K562 (cell line): Measurements from ENCODE around the gene ZNF598. TPM values are rescaled to one million over a fixed set of nuclear protein-coding genes. Genes with fewer than 3 reads are reported as not detected.

ENCODE experiments used
- GABPA ChIP-seq: fragments of 200-800 bp; sonication (Bioruptor generic); conservative IDR thresholded peaks from 2 replicates; pipeline ENCODE4 v1.6.1; 2016; ENCODE audit warnings: low read depth, missing genetic modification characterization, missing compliant biosample characterization
- KLF16 ChIP-seq: IDR thresholded peaks from 2 replicates; pipeline ENCODE4 v1.6.1; 2016; ENCODE audit warnings: antibody characterized with exemption
- MBD2 ChIP-seq: sonication (generic); IDR thresholded peaks from 2 replicates; pipeline ENCODE4 v1.6.1; 2016; ENCODE audit warnings: low read depth, borderline replicate concordance
- POLR2A ChIP-seq: fragments of 450-650 bp; conservative IDR thresholded peaks from 2 replicates; pipeline ENCODE4 v1.6.1; 2016
- SIX5 ChIP-seq, 2 experiments: IDR thresholded peaks; 2 replicates each; pipeline ENCODE4 v1.6.1; 2011; ENCODE audit warnings: low read length in 2 of 2, borderline replicate concordance in 1 of 2, low read depth in 1 of 2, mild to moderate bottlenecking in 1 of 2, moderate library complexity in 1 of 2; ENCODE audit not compliant: insufficient read depth in 1 of 2
- SMAD1 ChIP-seq: fragments of 150-350 bp; IDR thresholded peaks from 2 replicates; pipeline ENCODE4 v1.6.1; 2014; ENCODE audit warnings: low read length, low read depth; ENCODE audit not compliant: partially characterized antibody
- SMAD3 ChIP-seq: fragments of 450-650 bp; formaldehyde crosslinking; conservative IDR thresholded peaks from 2 replicates; pipeline ENCODE4 v1.4.0; 2020; ENCODE audit warnings: mild to moderate bottlenecking
- TAF9B ChIP-seq: fragments of 450-650 bp; IDR thresholded peaks from 2 replicates; pipeline ENCODE4 v1.6.1; 2018; ENCODE audit warnings: mild to moderate bottlenecking; ENCODE audit not compliant: partially characterized antibody
- TEAD2 ChIP-seq: fragments of 450-650 bp; IDR thresholded peaks from 2 replicates; pipeline ENCODE4 v1.6.1; 2016; ENCODE audit warnings: missing genetic modification characterization, control low read depth, missing compliant biosample characterization
- ZNF140 ChIP-seq: fragments of 250-450 bp; sonication (Bioruptor Pico); IDR thresholded peaks from 2 replicates; pipeline ENCODE4 v1.8.0; 2021; ENCODE audit warnings: moderate library complexity, mild to moderate bottlenecking, inconsistent platforms
- ZNF143 ChIP-seq: sonication (generic); formaldehyde crosslinking; IDR thresholded peaks from 2 replicates; pipeline ENCODE4 v1.9.0; 2022; ENCODE audit warnings: mild to moderate bottlenecking, missing genetic modification reagents
- ZNF436 ChIP-seq: fragments of 250-450, 450-650 bp; sonication (Bioruptor Pico); formaldehyde crosslinking; IDR thresholded peaks from 2 replicates; pipeline ENCODE4 v1.7.0; 2020; ENCODE audit warnings: mild to moderate bottlenecking
- polyA plus RNA-seq, 8 experiments: library from polyadenylated mRNA; depleted of rRNA in 4 of 8; stranded (reverse) in 5 of 8; unstranded in 3 of 8; fragments of >200 nt; fragmentation: Nextera tagmentation in 2 of 8; fragmentation: Illumina TruSeq in 1 of 8; extraction: Ambion mirVana in 2 of 8; extraction: Trizol in 1 of 8; gene quantifications; 2 replicates each; pipeline versions ENCODE4 v1.2.1 to v1.2.3, GENCODE V29; 2011 to 2014; ENCODE audit warnings: inconsistent platforms in 1 of 8, missing spikeins in 1 of 8
- total RNA-seq, 7 experiments: library from RNA; depleted of rRNA in 6 of 7; stranded (reverse); fragments of >200 nt in 6 of 7; fragmentation: Illumina TruSeq in 2 of 7; extraction: Trizol in 2 of 7; gene quantifications; 2 replicates each; pipeline versions ENCODE4 v1.2.1 to v1.2.3, GENCODE V29; 2011 to 2021; ENCODE audit warnings: low replicate concordance in 1 of 7
- TF ChIP-seq, protein P1 (sequence below): fragments of 450-650 bp; IDR thresholded peaks from 2 replicates; pipeline ENCODE4 v1.7.1; 2018; ENCODE audit warnings: mild to moderate bottlenecking, low read depth; ENCODE audit not compliant: partially characterized antibody
- TF ChIP-seq, protein P2 (sequence below): sonication (generic); formaldehyde crosslinking; IDR thresholded peaks from 2 replicates; pipeline ENCODE4 v1.9.0; 2022; ENCODE audit warnings: mild to moderate bottlenecking, missing genetic modification reagents
- TF ChIP-seq, protein P3 (sequence below), 3 experiments: IDR thresholded peaks in 2 of 3; conservative IDR thresholded peaks in 1 of 3; 2 replicates each; pipeline ENCODE4 v1.5.1; 2011 to 2012; ENCODE audit warnings: low read length in 3 of 3, mild to moderate bottlenecking in 3 of 3, control low read depth in 2 of 3, improper control_type of control experiment in 1 of 3, inconsistent platforms in 1 of 3, low read depth in 1 of 3, mixed read lengths in 1 of 3, moderate library complexity in 1 of 3; ENCODE audit not compliant: insufficient read depth in 2 of 3
- TF ChIP-seq, protein P4 (sequence below), 2 experiments: fragments of 450-650 bp in 1 of 2; sonication (generic) in 1 of 2; formaldehyde crosslinking; conservative IDR thresholded peaks; 2 replicates each; pipeline versions ENCODE4 v1.4.0 to v1.8.1; 2020 to 2022; ENCODE audit warnings: mild to moderate bottlenecking in 1 of 2, missing genetic modification reagents in 1 of 2
- TF ChIP-seq, protein P5 (sequence below), 2 experiments: fragments of 450-650 bp; IDR thresholded peaks; 2 replicates each; pipeline ENCODE4 v1.6.1; 2018; ENCODE audit warnings: mild to moderate bottlenecking in 2 of 2, low read depth in 1 of 2; ENCODE audit not compliant: partially characterized antibody in 2 of 2

The ZNF598 gene
- total and polyA plus RNA-seq, 9 of the 15 experiments (the other 6 are each of a cell fraction or from before 2014, with no cell fraction given), result 0.11 to 115 (median 29.6) TPM

DNA sequence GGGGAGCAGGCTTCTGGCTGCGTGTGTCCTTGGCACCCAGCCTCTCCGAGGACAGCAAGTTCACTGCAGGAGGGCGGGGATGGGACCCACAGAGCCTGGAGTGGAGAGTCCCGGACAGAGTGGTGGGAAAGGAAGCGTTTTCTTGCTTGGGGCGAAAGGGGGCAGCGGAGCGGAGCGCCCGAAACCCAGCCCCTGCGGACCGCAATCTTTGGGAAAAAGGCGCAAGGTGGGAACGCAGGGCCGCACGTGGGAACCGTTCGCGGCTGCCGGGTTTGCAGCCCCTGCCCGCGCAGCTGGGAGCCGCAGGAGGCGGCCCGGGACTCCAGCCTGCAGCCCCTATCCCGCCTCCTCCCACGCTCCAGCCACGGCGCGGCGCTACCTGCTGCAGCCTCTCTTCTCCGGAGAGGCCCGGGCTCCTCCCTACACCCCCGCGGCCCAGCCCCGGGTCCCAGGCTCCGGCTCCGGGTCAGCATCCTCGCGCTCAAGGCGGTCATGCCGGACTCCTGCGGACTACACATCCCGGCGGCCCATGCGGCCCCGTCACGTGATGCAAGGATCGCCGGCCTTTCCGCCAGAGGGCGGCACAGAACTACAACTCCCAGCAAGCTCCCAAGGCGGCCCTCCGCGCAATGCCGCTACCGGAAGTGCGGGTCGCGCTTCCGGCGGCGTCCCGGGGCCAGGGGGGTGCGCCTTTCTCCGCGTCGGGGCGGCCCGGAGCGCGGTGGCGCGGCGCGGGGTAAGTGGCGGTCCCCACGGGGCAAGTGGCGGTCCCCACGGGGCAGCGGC lies 37.9 kb upstream of the ZNF598 start, which contains the start of the genes NTHL1 and TSC2 (continued):
- TF ChIP-seq, protein P1, sequence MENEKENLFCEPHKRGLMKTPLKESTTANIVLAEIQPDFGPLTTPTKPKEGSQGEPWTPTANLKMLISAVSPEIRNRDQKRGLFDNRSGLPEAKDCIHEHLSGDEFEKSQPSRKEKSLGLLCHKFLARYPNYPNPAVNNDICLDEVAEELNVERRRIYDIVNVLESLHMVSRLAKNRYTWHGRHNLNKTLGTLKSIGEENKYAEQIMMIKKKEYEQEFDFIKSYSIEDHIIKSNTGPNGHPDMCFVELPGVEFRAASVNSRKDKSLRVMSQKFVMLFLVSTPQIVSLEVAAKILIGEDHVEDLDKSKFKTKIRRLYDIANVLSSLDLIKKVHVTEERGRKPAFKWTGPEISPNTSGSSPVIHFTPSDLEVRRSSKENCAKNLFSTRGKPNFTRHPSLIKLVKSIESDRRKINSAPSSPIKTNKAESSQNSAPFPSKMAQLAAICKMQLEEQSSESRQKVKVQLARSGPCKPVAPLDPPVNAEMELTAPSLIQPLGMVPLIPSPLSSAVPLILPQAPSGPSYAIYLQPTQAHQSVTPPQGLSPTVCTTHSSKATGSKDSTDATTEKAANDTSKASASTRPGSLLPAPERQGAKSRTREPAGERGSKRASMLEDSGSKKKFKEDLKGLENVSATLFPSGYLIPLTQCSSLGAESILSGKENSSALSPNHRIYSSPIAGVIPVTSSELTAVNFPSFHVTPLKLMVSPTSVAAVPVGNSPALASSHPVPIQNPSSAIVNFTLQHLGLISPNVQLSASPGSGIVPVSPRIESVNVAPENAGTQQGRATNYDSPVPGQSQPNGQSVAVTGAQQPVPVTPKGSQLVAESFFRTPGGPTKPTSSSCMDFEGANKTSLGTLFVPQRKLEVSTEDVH, result peak; percentile 56
- TF ChIP-seq KLF16, result no peak
- TF ChIP-seq POLR2A, result peak; percentile 67; the same call in 1 of the 2 replicates
- no peak for TF ChIP-seq ZNF140 (CRISPR knock-in tag)
- peak; percentile 99 for TF ChIP-seq SIX5 (IDR thresholded peaks at IDR 0.05; ENCODE audit: borderline replicate concordance in 1 of 2, insufficient read depth in 1 of 2, low read depth in 1 of 2, low read length in 2 of 2)
- TF ChIP-seq, protein P2, sequence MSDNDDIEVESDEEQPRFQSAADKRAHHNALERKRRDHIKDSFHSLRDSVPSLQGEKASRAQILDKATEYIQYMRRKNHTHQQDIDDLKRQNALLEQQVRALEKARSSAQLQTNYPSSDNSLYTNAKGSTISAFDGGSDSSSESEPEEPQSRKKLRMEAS (CRISPR knock-in tag), result peak; percentile 87
- TF ChIP-seq, protein P3, sequence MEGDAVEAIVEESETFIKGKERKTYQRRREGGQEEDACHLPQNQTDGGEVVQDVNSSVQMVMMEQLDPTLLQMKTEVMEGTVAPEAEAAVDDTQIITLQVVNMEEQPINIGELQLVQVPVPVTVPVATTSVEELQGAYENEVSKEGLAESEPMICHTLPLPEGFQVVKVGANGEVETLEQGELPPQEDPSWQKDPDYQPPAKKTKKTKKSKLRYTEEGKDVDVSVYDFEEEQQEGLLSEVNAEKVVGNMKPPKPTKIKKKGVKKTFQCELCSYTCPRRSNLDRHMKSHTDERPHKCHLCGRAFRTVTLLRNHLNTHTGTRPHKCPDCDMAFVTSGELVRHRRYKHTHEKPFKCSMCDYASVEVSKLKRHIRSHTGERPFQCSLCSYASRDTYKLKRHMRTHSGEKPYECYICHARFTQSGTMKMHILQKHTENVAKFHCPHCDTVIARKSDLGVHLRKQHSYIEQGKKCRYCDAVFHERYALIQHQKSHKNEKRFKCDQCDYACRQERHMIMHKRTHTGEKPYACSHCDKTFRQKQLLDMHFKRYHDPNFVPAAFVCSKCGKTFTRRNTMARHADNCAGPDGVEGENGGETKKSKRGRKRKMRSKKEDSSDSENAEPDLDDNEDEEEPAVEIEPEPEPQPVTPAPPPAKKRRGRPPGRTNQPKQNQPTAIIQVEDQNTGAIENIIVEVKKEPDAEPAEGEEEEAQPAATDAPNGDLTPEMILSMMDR (IDR thresholded peaks at IDR 0.05 in 2 of 3, conservative IDR thresholded peaks at IDR 0.05 in 1 of 3; ENCODE audit: insufficient read depth in 2 of 3, low read depth in 1 of 3, low read length in 3 of 3), result peak; percentile 34 to 46 (median 43); a peak in 3 of 6 replicates
- peak; percentile 95 for TF ChIP-seq MBD2
- TF ChIP-seq ZNF436, result no peak
- peak; percentile 90; the same call in 1 of the 2 replicates for TF ChIP-seq SMAD3 (CRISPR knock-in tag)
- TF ChIP-seq TAF9B, result no peak
- no peak for TF ChIP-seq SMAD1
- TF ChIP-seq, protein P4, sequence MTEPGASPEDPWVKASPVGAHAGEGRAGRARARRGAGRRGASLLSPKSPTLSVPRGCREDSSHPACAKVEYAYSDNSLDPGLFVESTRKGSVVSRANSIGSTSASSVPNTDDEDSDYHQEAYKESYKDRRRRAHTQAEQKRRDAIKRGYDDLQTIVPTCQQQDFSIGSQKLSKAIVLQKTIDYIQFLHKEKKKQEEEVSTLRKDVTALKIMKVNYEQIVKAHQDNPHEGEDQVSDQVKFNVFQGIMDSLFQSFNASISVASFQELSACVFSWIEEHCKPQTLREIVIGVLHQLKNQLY (CRISPR knock-in tag; conservative IDR thresholded peaks at IDR 0.05), result 0 out of 4 replicates have a peak, but pooled peaks of 1 of the 2 experiments have one; percentile 33
- TF ChIP-seq ZNF143, result peak; percentile 99
- TF ChIP-seq, protein P5, sequence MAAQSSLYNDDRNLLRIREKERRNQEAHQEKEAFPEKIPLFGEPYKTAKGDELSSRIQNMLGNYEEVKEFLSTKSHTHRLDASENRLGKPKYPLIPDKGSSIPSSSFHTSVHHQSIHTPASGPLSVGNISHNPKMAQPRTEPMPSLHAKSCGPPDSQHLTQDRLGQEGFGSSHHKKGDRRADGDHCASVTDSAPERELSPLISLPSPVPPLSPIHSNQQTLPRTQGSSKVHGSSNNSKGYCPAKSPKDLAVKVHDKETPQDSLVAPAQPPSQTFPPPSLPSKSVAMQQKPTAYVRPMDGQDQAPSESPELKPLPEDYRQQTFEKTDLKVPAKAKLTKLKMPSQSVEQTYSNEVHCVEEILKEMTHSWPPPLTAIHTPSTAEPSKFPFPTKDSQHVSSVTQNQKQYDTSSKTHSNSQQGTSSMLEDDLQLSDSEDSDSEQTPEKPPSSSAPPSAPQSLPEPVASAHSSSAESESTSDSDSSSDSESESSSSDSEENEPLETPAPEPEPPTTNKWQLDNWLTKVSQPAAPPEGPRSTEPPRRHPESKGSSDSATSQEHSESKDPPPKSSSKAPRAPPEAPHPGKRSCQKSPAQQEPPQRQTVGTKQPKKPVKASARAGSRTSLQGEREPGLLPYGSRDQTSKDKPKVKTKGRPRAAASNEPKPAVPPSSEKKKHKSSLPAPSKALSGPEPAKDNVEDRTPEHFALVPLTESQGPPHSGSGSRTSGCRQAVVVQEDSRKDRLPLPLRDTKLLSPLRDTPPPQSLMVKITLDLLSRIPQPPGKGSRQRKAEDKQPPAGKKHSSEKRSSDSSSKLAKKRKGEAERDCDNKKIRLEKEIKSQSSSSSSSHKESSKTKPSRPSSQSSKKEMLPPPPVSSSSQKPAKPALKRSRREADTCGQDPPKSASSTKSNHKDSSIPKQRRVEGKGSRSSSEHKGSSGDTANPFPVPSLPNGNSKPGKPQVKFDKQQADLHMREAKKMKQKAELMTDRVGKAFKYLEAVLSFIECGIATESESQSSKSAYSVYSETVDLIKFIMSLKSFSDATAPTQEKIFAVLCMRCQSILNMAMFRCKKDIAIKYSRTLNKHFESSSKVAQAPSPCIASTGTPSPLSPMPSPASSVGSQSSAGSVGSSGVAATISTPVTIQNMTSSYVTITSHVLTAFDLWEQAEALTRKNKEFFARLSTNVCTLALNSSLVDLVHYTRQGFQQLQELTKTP (IDR thresholded peaks at IDR 0.05; ENCODE audit: low read depth in 1 of 2, partially characterized antibody in 2 of 2), result peak in 1 of 2 experiments; percentile 95
- peak; percentile 99 for TF ChIP-seq GABPA (tag)
- TF ChIP-seq TEAD2 (tag), result no peak
